ENCODE measurements around the gene GLP2R.

DNA sequence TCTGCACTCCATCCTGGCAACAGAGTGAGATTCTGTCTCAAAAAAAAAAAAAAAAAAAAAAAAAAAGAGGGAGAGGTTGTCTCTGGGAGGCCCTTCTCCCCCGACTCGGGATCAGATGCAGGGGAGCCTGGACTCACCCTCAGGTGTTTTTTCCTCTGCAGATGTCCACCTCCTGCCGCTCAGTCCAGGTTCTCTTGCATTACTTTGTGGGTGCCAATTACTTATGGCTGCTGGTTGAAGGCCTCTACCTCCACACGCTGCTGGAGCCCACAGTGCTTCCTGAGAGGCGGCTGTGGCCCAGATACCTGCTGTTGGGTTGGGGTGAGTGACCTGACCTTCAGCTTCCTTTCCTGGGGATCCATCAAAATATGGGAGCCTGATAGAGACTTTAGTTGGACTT is 34.1 kb downstream of the GLP2R start:
- TF ChIP-seq POLR2A (IDR thresholded peaks at IDR 0.05; ENCODE audit: control extremely low read depth in 1 of 2, low read depth in 2 of 2, low read length in 2 of 2) = no peak
- no peak for TF ChIP-seq YY1 (IDR thresholded peaks at IDR 0.05; ENCODE audit: low read depth, low read length)
- TF ChIP-seq, protein P1, sequence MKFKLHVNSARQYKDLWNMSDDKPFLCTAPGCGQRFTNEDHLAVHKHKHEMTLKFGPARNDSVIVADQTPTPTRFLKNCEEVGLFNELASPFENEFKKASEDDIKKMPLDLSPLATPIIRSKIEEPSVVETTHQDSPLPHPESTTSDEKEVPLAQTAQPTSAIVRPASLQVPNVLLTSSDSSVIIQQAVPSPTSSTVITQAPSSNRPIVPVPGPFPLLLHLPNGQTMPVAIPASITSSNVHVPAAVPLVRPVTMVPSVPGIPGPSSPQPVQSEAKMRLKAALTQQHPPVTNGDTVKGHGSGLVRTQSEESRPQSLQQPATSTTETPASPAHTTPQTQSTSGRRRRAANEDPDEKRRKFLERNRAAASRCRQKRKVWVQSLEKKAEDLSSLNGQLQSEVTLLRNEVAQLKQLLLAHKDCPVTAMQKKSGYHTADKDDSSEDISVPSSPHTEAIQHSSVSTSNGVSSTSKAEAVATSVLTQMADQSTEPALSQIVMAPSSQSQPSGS (IDR thresholded peaks at IDR 0.05; ENCODE audit: low read length) = no peak
- TF ChIP-seq EZH2 (IDR thresholded peaks at IDR 0.05; ENCODE audit: low read depth, low read length, severe bottlenecking) = no peak
- TF ChIP-seq, protein P2, sequence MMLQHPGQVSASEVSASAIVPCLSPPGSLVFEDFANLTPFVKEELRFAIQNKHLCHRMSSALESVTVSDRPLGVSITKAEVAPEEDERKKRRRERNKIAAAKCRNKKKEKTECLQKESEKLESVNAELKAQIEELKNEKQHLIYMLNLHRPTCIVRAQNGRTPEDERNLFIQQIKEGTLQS (IDR thresholded peaks at IDR 0.05; ENCODE audit: insufficient read depth, low read depth, low read length) = no peak
- no peak for TF ChIP-seq GABPA (IDR thresholded peaks at IDR 0.05; ENCODE audit: borderline replicate concordance, insufficient read depth, low read length)
- no peak for TF ChIP-seq HDAC2 (IDR thresholded peaks at IDR 0.05; ENCODE audit: borderline replicate concordance in 1 of 2, low read depth in 2 of 2, low read length in 2 of 2)
- TF ChIP-seq HDAC6 (IDR thresholded peaks at IDR 0.05; ENCODE audit: low read depth, low read length) = no peak
- TF ChIP-seq, protein P3, sequence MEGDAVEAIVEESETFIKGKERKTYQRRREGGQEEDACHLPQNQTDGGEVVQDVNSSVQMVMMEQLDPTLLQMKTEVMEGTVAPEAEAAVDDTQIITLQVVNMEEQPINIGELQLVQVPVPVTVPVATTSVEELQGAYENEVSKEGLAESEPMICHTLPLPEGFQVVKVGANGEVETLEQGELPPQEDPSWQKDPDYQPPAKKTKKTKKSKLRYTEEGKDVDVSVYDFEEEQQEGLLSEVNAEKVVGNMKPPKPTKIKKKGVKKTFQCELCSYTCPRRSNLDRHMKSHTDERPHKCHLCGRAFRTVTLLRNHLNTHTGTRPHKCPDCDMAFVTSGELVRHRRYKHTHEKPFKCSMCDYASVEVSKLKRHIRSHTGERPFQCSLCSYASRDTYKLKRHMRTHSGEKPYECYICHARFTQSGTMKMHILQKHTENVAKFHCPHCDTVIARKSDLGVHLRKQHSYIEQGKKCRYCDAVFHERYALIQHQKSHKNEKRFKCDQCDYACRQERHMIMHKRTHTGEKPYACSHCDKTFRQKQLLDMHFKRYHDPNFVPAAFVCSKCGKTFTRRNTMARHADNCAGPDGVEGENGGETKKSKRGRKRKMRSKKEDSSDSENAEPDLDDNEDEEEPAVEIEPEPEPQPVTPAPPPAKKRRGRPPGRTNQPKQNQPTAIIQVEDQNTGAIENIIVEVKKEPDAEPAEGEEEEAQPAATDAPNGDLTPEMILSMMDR (IDR thresholded peaks at IDR 0.05; ENCODE audit: control extremely low read depth in 1 of 3, insufficient read depth in 1 of 3, low read depth in 1 of 3, low read length in 3 of 3) = no peak
- no peak for TF ChIP-seq JUND (IDR thresholded peaks at IDR 0.05; ENCODE audit: low read length)
- no peak for TF ChIP-seq BRCA1 (IDR thresholded peaks at IDR 0.05; ENCODE audit: low read depth, low read length)
- no peak for TF ChIP-seq RAD21 (IDR thresholded peaks at IDR 0.05 in 1 of 2, conservative IDR thresholded peaks at IDR 0.05 in 1 of 2; ENCODE audit: low read depth in 2 of 2, low read length in 2 of 2)
- no peak for TF ChIP-seq SUZ12 (IDR thresholded peaks at IDR 0.05; ENCODE audit: low read length)
- no peak for TF ChIP-seq TEAD4 (IDR thresholded peaks at IDR 0.05; ENCODE audit: low read depth, low read length)

All from H1 (cell line).